AG08396 (cell line): ENCODE results near the gene PRDX6.
"Not testable (repeated sequence)": the region's sequence is repeated elsewhere in the genome, so short reads cannot be mapped to it uniquely, and the experiment has no call there.

ENCODE experiments used
- DNase-seq: peaks from one replicate; pipeline ENCODE4 v3.0.0; 2012; ENCODE audit warnings: low spot score, mixed read lengths

The PRDX6 gene

DNA sequence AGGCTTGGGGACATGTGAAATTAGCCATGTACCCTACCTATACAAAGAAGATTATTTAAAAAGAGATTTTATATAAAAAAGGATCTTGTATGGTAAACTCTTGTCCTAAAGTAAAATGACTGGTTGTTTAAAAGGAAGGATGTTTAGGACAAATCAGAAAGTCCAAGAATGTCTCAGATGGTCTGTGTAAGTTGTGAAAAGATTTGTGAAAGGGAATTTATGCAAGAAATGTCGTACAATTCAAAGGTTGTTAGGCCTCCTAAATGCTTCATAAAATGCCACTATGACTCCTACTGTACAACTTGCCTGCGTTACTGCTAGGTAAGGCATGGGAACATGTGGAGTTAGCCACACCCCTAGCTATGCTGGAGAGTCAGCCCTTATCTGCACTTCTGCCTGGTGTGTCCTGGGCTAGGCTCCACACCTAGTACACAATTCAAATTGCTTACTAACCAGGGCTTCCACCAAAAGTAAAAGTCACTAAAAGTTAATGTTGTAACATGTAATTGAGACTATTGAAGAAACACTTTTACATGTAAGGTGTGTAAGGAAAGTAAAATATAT lies 19.7 kb downstream of the PRDX6 start:
- DNase-seq, result no peak

DNA sequence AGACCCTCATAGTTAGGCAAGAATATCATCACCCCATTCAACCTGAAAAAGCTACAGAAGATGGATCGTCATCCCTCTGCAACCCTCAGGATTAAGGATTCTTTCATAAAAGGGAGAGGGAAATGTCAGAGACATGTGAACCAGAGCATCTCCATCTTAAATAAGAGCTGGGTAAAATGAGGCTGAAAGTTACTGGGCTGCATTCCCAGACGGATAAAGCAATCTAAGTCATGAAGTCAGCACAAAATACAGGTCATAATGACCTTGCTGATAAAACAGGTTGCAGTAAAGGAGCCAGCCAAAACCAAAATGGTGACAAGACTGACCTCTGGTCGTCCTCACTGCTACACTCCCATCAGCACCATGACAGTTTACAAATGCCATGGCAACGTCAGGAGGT lies 22.6 kb downstream of the PRDX6 start:
- DNase-seq, result no peak

- DNase-seq, result no peak
Measured at GRCh38 chr1:173502104-173502503, 25.0 kb downstream of the PRDX6 start.

DNA sequence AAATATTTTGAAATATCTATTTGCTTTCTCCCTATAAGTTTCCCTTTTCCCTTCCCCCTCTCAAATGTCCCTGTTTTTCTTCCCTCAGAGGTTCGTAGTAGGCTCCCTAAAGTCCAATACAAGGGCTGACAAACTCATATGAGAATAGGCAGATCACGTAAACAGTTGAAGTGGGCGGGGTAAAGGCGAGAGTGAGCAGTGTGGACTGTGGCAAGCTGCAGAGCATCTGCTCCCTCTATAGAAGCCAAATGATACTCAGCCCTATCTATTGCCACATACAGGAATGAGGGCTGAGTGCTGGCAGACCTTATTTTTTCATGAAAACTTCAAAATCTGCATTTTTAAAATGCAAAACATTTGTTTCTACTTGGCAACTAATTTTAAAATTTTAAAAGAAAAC lies 26.3 kb downstream of the PRDX6 start:
- DNase-seq, result peak; percentile 53

GRCh38 chr1:173504268-173504667 lies 27.1 kb downstream of the PRDX6 start:
- DNase-seq, result no peak

GRCh38 chr1:173505391-173505790 lies 28.3 kb downstream of the PRDX6 start:
- DNase-seq, result no peak

GRCh38 chr1:173506437-173506836 lies 29.3 kb downstream of the PRDX6 start:
- no peak for DNase-seq

DNA sequence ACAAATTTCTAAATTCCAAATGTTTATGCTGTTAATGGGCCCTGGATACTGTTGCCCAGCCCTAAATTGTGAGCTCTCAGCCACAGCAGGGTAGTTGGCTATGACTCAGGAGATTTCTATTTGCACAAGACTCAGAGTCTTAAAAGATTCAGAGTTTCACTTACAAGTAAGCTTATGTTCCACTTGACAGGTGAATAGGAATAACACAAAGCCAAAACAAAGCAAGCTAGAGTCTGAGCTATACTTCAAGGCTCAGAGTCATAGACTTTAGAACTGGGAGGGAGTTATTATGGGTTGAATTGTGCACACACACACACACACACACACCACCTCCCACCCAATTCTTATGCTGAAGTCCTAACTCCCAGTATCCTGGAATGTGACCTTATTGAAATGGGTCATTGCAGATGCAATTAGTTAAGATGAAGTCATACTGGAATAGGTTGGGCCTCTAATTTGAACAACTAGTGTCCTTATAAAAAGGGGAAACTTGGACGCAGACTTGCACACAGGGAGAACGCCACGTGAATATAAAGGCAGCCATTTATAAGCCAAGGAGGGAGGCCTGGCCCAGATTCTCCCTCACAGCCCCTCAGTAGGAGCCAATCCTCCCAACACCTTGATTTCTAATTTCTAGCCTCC lies 30.2 kb downstream of the PRDX6 start:
- peak; percentile 52 for DNase-seq

DNA sequence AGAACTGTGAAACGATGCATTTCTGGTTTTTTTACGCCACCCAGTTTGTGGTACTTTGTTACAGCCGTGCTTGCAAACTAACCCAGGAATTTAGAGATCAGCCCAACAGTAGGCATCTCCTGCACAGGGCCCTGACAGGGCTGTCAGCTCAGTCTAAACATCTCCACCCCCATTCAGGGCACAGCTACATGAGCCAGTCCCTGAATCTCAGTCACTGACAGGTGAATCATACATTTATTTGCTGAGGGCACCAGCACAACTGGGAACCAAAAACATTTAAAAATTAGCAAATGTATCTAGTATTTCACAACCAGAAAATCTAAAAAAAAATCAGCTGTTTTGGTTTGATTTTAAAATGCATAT lies 30.7 kb downstream of the PRDX6 start:
- no peak for DNase-seq

GRCh38 chr1:173508541-173508940 lies 31.4 kb downstream of the PRDX6 start:
- no peak for DNase-seq

- no peak for DNase-seq
Measured at GRCh38 chr1:173509797-173510196, 32.7 kb downstream of the PRDX6 start.

GRCh38 chr1:173514503-173514902 lies 37.4 kb downstream of the PRDX6 start:
- DNase-seq, result not testable (repeated sequence)

DNA sequence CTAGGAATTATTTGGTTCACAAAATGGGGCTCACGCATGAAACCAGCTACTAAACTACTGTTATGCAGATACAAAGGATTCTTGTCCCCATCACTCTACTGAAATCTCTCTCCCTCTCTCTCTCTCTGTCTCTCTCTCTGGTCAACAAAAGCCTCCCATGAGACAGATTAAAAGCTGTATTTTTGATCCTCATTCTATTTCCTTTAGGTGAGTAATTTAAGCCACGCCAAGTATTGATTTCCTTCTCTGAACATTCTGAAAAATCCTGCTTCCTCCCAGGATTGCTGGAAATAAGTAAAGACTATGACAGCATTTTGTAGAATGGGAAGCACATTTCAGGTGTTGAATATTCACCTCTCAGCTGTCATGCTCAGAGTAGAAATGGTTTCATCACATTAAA lies 43.7 kb downstream of the PRDX6 start:
- DNase-seq, result no peak

- no peak for DNase-seq
Measured at GRCh38 chr1:173523329-173523728, 46.2 kb downstream of the PRDX6 start.

DNA sequence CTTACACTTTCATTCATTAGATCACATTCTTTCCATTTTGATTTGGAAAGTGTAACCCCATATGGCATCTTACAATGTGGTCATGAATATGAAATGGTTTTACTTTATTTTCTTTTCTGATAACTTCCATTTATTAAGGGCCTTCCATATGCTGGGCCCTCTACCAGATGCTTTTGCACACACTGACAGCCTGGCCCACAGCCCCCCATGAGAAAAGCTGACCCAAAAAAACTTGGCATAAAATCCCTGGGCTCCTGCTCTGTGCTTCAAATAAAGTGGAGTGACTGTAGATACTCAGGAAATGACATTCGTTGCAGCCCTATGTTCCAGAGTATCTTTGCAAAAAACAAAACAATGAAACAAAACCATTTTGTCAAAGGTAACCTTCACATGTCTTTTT lies 48.8 kb downstream of the PRDX6 start:
- DNase-seq, result no peak

GRCh38 chr1:173527151-173527826 lies 50.2 kb downstream of the PRDX6 start:
- no peak for DNase-seq

- DNase-seq, result no peak
Measured at GRCh38 chr1:173529106-173529505, 52.0 kb downstream of the PRDX6 start.

GRCh38 chr1:173530795-173531693 lies 53.9 kb downstream of the PRDX6 start:
- DNase-seq, result no peak

- DNase-seq, result no peak
Measured at GRCh38 chr1:173532237-173532636, 55.1 kb downstream of the PRDX6 start.

DNA sequence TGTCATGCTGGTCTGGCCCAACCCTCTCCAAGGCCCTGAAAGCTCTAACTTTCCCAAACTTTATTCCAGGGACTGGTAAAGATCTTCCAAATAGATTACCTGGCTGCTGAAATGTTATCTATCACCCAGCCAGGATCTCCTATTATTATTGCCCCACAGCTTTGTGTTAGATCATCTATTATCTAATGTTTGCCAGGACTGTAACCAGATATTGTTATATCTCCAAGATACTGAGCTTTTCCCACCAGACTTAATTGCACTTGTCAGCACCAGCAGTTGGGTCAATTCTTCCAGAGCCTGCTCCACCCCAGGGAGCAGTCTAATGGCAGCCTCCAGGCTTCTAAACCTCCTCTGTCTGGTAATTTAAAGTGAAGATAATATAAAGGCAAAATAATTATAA lies 59.1 kb downstream of the PRDX6 start:
- DNase-seq, result no peak
